K562 (cell line): ENCODE results near the gene KCNQ5. TPM values are rescaled to one million over a fixed set of nuclear protein-coding genes. Genes with fewer than 3 reads are reported as not detected.

Source experiments
- ATAC-seq: fragments of 200-7000 bp; cut with Tn5 transposase; 3 replicates; pipeline ENCODE4 v1.9.1; 2020; ENCODE audit warnings: moderate library complexity
- BruUV-seq: library from RNA; stranded (reverse); fragments of 400-500 nt; replicated peaks from 2 replicates; lab custom pipeline; 2021; lab: Mats Ljungman, UMichigan
- CTCF ChIA-PET: fragments of 300-600 bp; formaldehyde crosslinking; extraction: SDS; loops from one replicate; lab custom pipeline; 2021; ENCODE audit warnings: low intra/inter-chr PET ratio; lab: Yijun Ruan, JAX
- POLR2A ChIA-PET: fragments of 300-600, 350-650 bp; sonication (Branson Sonifier 250); formaldehyde crosslinking; extraction: SDS; loops from one replicate; lab custom pipeline; 2021; ENCODE audit warnings: antibody characterized with exemption, inconsistent platforms; lab: Yijun Ruan, JAX
- DNase-seq, 4 experiments: peaks; one replicate each; pipeline versions ENCODE4 v3.0.0 to v3.0.0-alpha.2; 2011 to 2018; ENCODE audit warnings: low spot score in 3 of 4, mixed read lengths in 3 of 4; ENCODE audit errors: extremely low read depth in 1 of 4
- FAIRE-seq: peaks from 2 replicates; lab custom pipeline; 2011; peaks lifted over from hg19 to GRCh38; lab: Jason Lieb, UNC
- H2AFZ ChIP-seq: 2 replicates; pipeline ENCODE4 v1.6.0; 2011; ENCODE audit warnings: low read depth, low read length, control low read depth, inconsistent platforms
- H3K27ac ChIP-seq: fragments of 200-600 bp; 3 replicates; pipeline ENCODE4 v1.8.0; 2011; ENCODE audit warnings: low read depth, mild to moderate bottlenecking, control low read depth, inconsistent platforms, low read length, moderate library complexity, mixed read lengths; ENCODE audit errors: extremely low read depth
- H3K27me3 ChIP-seq, 2 experiments: fragments of 300-600 bp in 1 of 2; 2 replicates in 1 of 2; 3 replicates in 1 of 2; pipeline versions ENCODE4 v1.6.0 to v1.8.0; 2011; ENCODE audit warnings: inconsistent platforms in 2 of 2, low read length in 2 of 2, mild to moderate bottlenecking in 1 of 2, mixed read lengths in 1 of 2, moderate library complexity in 1 of 2; ENCODE audit not compliant: control insufficient read depth in 2 of 2, insufficient read depth in 2 of 2
- H3K36me3 ChIP-seq: fragments of 300-600 bp; 3 replicates; pipeline ENCODE4 v1.8.0; 2011; ENCODE audit warnings: mild to moderate bottlenecking, low read length, inconsistent platforms; ENCODE audit not compliant: control insufficient read depth, insufficient read depth
- H3K4me1 ChIP-seq, 2 experiments: fragments of 200-600 bp in 1 of 2; replicated peaks in 1 of 2; 2 replicates in 1 of 2; 3 replicates in 1 of 2; pipeline versions ENCODE4 v1.5.1 to v1.8.0; 2011; ENCODE audit warnings: inconsistent platforms in 2 of 2, low read length in 2 of 2, mild to moderate bottlenecking in 1 of 2, mixed read lengths in 1 of 2, moderate library complexity in 1 of 2; ENCODE audit not compliant: control insufficient read depth in 2 of 2, insufficient read depth in 2 of 2
- H3K4me2 ChIP-seq: 2 replicates; pipeline ENCODE4 v1.6.1; 2011; ENCODE audit warnings: low read length, control low read depth, inconsistent platforms, mixed read lengths; ENCODE audit not compliant: insufficient read depth
- H3K4me3 ChIP-seq: fragments of 200-600 bp; sonication (generic), shearing (Covaris generic); 2 replicates; pipeline ENCODE4 v1.5.1; 2016; ENCODE audit warnings: control low read depth, inconsistent platforms
- H3K79me2 ChIP-seq: fragments of 200-600 bp; 3 replicates; pipeline ENCODE4 v1.8.0; 2011; ENCODE audit warnings: low read length, inconsistent platforms; ENCODE audit not compliant: control insufficient read depth, insufficient read depth
- H3K9ac ChIP-seq, 2 experiments: 2 replicates each; pipeline versions ENCODE4 v1.6.0 to v1.6.1; 2011; ENCODE audit warnings: low read depth in 2 of 2, low read length in 2 of 2, control low read depth in 1 of 2, inconsistent platforms in 1 of 2, mild to moderate bottlenecking in 1 of 2, mixed read lengths in 1 of 2; ENCODE audit not compliant: insufficient read depth in 1 of 2
- H3K9me1 ChIP-seq: one replicate; pipeline ENCODE4 v1.6.0; 2011; ENCODE audit warnings: inconsistent platforms, mild to moderate bottlenecking, low read length, moderate library complexity; ENCODE audit not compliant: control insufficient read depth, insufficient read depth
- H3K9me3 ChIP-seq: replicated peaks from 2 replicates; pipeline ENCODE4 v1.5.1; 2011; ENCODE audit warnings: low read depth, low read length, inconsistent platforms; ENCODE audit not compliant: control insufficient read depth, insufficient read depth
- H4K20me1 ChIP-seq: replicated peaks from 2 replicates; pipeline ENCODE4 v1.6.1; 2011; ENCODE audit warnings: low read length, inconsistent platforms, mixed read lengths; ENCODE audit not compliant: control insufficient read depth, insufficient read depth
- ARNT ChIP-seq, 2 experiments: fragments of 450-650 bp; IDR thresholded peaks; 2 replicates each; pipeline ENCODE4 v1.6.1; 2016; ENCODE audit warnings: mild to moderate bottlenecking in 1 of 2
- BRD9 ChIP-seq: fragments of 450-650 bp; IDR thresholded peaks from 2 replicates; pipeline ENCODE4 v1.6.1; 2018; ENCODE audit warnings: low read depth; ENCODE audit not compliant: partially characterized antibody
- CHD2 ChIP-seq: IDR thresholded peaks from 2 replicates; pipeline ENCODE4 v1.6.1; 2011; ENCODE audit warnings: low read depth, low read length
- POLR2B ChIP-seq: fragments of 450-650 bp; IDR thresholded peaks from 2 replicates; pipeline ENCODE4 v1.6.1; 2018; ENCODE audit warnings: low read depth; ENCODE audit not compliant: partially characterized antibody
- RBM15 ChIP-seq: fragments of 200-400 bp; formaldehyde crosslinking; IDR thresholded peaks from 2 replicates; pipeline ENCODE4 v1.6.1; 2018; ENCODE audit warnings: mild to moderate bottlenecking, low read length, moderate library complexity; ENCODE audit not compliant: insufficient read depth
- RFX1 ChIP-seq: fragments of 450-650 bp; IDR thresholded peaks from 2 replicates; pipeline ENCODE4 v1.6.1; 2016; ENCODE audit warnings: mild to moderate bottlenecking, moderate library complexity
- RNF2 ChIP-seq: sonication (generic); IDR thresholded peaks from 2 replicates; pipeline ENCODE4 v1.6.1; 2016
- SMARCB1 ChIP-seq: IDR thresholded peaks from 2 replicates; pipeline ENCODE4 v1.6.1; 2011; ENCODE audit warnings: improper control_type of control experiment, low read depth; ENCODE audit not compliant: insufficient read length
- ZFPM2 ChIP-seq: fragments of 250-450 bp; sonication (Bioruptor Pico); IDR thresholded peaks from 2 replicates; pipeline ENCODE4 v1.5.1; 2022; ENCODE audit warnings: mild to moderate bottlenecking
- ZNF165 ChIP-seq: fragments of 250-450 bp; sonication (Bioruptor Pico); IDR thresholded peaks from 2 replicates; pipeline ENCODE4 v1.4.0; 2020; ENCODE audit warnings: borderline replicate concordance
- ZZZ3 ChIP-seq: fragments of 450-650 bp; IDR thresholded peaks from 2 replicates; pipeline ENCODE4 v1.6.1; 2016; ENCODE audit warnings: antibody characterized with exemption, mild to moderate bottlenecking, moderate library complexity
- WGBS: fragments of 100-300 bp; shearing (Covaris generic); methylation state at CpG from one replicate; pipeline ENCODE4 v1.1.6; 2016; ENCODE audit warnings: low coverage, mixed read lengths; ENCODE audit not compliant: insufficient coverage; ENCODE audit errors: missing lambda C conversion rate; 5-methylcytosine and 5-hydroxymethylcytosine counted together
- in situ Hi-C: fragments of 300-500 bp; cut with MboI; formaldehyde crosslinking; loops from 4 replicates; pipeline ENCODE4 v1.15.0; 2018; ENCODE audit warnings: inconsistent platforms, mixed read lengths
- intact Hi-C: fragments of 100-400 bp; cut with micrococcal nuclease; formaldehyde crosslinking; loops from 2 replicates; pipeline ENCODE4 v1.14.2; 2022
- polyA plus RNA-seq, 8 experiments: library from polyadenylated mRNA; depleted of rRNA in 4 of 8; stranded (reverse) in 5 of 8; unstranded in 3 of 8; fragments of >200 nt; fragmentation: Nextera tagmentation in 2 of 8; fragmentation: Illumina TruSeq in 1 of 8; extraction: Ambion mirVana in 2 of 8; extraction: Trizol in 1 of 8; gene quantifications; 2 replicates each; pipeline versions ENCODE4 v1.2.1 to v1.2.3, GENCODE V29; 2011 to 2014; ENCODE audit warnings: inconsistent platforms in 1 of 8, missing spikeins in 1 of 8
- total RNA-seq, 7 experiments: library from RNA; depleted of rRNA in 6 of 7; stranded (reverse); fragments of >200 nt in 6 of 7; fragmentation: Illumina TruSeq in 2 of 7; extraction: Trizol in 2 of 7; gene quantifications; 2 replicates each; pipeline versions ENCODE4 v1.2.1 to v1.2.3, GENCODE V29; 2011 to 2021; ENCODE audit warnings: low replicate concordance in 1 of 7
- TF ChIP-seq, protein P1 (sequence below): sonication (generic); formaldehyde crosslinking; IDR thresholded peaks from 2 replicates; pipeline ENCODE4 v1.8.0; 2022; ENCODE audit warnings: missing genetic modification reagents, mild to moderate bottlenecking, borderline replicate concordance
- TF ChIP-seq, protein P2 (sequence below): fragments of 450-650 bp; IDR thresholded peaks from 2 replicates; pipeline ENCODE4 v1.6.1; 2018; ENCODE audit not compliant: partially characterized antibody

Gene KCNQ5
- total and polyA plus RNA-seq, 9 of the 15 experiments (the other 6 are each of a cell fraction or from before 2014, with no cell fraction given), result 0.31 to 5.9 (median 2.6) TPM

DNA sequence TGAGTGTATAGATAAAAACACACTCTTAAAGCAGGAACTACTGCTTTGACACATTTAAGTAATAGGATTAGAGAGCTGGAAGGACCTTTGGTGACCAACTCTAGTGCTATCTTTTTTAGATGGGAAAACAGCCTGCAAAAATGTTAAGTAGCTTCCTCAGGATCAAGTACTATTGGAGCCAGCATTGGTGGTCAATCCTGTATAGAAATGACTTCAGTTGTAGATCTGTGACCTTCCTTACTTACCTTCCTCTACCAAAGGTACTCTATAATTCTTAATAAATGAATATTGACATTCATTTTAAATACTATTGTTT lies 18.7 kb downstream of the KCNQ5 start (continued):
- TF ChIP-seq, protein P1, sequence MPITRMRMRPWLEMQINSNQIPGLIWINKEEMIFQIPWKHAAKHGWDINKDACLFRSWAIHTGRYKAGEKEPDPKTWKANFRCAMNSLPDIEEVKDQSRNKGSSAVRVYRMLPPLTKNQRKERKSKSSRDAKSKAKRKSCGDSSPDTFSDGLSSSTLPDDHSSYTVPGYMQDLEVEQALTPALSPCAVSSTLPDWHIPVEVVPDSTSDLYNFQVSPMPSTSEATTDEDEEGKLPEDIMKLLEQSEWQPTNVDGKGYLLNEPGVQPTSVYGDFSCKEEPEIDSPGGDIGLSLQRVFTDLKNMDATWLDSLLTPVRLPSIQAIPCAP (CRISPR knock-in tag), result no peak
- TF ChIP-seq ZFPM2 (CRISPR knock-in tag), result no peak
- TF ChIP-seq RNF2, result no peak
- TF ChIP-seq BRD9, result no peak
- TF ChIP-seq ARNT (IDR thresholded peaks at IDR 0.05), result no peak
- TF ChIP-seq, all 486 proteins: peak for 0

DNA sequence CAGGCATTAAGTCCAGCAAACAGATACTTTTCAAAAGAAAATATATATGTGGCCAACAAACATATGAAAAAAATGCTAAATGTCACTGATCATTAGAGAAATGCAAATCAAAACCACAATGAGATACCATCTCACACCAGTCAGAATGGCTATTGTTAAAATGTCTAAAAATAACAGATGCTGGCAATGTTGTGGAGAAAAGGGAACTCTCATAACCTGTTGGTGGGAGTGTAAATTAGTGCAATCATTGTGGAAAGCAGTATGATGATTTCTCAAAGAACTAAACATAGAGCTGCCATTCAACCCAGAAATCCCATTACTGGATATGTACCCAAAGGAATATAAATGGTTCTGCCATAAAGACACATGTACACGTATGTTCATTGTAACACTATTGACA lies 20.6 kb downstream of the KCNQ5 start:
- H3K79me2 ChIP-seq, result no peaks in the 10 kb centered on the region
- no peak for FAIRE-seq
- H3K4me3 ChIP-seq, result no peak overlapping the region
- no peaks in the 10 kb centered on the region for H4K20me1 ChIP-seq
- 35% methylated on average over 1 of the region's 1 CpG for WGBS
- H3K9ac ChIP-seq, result no peak overlapping the region
- no peak overlapping the region for H2AFZ ChIP-seq
- no peaks in the 10 kb centered on the region for H3K36me3 ChIP-seq
- no peaks in the 10 kb centered on the region for H3K9me1 ChIP-seq
- in situ Hi-C loops (no loop called here), intact Hi-C loops (no loop called here)
- no peak for TF ChIP-seq RBM15
- no peak for TF ChIP-seq ZZZ3
- no peak for TF ChIP-seq CHD2
- no peak for TF ChIP-seq ZNF165 (CRISPR knock-in tag)
- no peak for TF ChIP-seq SMARCB1
- TF ChIP-seq, protein P2, sequence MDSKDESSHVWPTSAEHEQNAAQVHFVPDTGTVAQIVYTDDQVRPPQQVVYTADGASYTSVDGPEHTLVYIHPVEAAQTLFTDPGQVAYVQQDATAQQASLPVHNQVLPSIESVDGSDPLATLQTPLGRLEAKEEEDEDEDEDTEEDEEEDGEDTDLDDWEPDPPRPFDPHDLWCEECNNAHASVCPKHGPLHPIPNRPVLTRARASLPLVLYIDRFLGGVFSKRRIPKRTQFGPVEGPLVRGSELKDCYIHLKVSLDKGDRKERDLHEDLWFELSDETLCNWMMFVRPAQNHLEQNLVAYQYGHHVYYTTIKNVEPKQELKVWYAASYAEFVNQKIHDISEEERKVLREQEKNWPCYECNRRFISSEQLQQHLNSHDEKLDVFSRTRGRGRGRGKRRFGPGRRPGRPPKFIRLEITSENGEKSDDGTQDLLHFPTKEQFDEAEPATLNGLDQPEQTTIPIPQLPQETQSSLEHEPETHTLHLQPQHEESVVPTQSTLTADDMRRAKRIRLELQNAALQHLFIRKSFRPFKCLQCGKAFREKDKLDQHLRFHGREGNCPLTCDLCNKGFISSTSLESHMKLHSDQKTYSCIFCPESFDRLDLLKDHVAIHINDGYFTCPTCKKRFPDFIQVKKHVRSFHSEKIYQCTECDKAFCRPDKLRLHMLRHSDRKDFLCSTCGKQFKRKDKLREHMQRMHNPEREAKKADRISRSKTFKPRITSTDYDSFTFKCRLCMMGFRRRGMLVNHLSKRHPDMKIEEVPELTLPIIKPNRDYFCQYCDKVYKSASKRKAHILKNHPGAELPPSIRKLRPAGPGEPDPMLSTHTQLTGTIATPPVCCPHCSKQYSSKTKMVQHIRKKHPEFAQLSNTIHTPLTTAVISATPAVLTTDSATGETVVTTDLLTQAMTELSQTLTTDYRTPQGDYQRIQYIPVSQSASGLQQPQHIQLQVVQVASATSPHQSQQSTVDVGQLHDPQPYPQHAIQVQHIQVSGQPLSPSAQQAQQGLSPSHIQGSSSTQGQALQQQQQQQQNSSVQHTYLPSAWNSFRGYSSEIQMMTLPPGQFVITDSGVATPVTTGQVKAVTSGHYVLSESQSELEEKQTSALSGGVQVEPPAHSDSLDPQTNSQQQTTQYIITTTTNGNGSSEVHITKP, result no peak
- TF ChIP-seq POLR2B, result no peak
- TF ChIP-seq RFX1, result no peak
- H3K27ac ChIP-seq, result no peak overlapping the region
- H3K9me3 ChIP-seq, result no peaks in the 10 kb centered on the region
- H3K4me2 ChIP-seq, result no peak overlapping the region
- no peaks in the 10 kb centered on the region; a peak in 1 of 5 replicates for H3K4me1 ChIP-seq
- DNase-seq, result no peak
- CTCF ChIA-PET, result interaction anchor here (0.6 kb wide), 1 partner anchor 1098 kb away, joined by 3 read pairs; no protein-coding TSS in a partner anchor
- no peak for ATAC-seq
- POLR2A ChIA-PET, result no interaction called here
- no TSS peak for BruUV-seq
- H3K27me3 ChIP-seq, result no peaks in the 10 kb centered on the region
